GM19043 (cell line): Measurements from ENCODE around the gene FEZF2.

ENCODE experiments used
- ATAC-seq: cut with Tn5 transposase; IDR thresholded peaks from one replicate; pipeline ENCODE4 v1.9.1; 2021; ENCODE audit warnings: low read depth; ENCODE audit not compliant: unreplicated experiment

The FEZF2 gene

GRCh38 chr3:62332835-62333244 lies 40.5 kb downstream of the FEZF2 start:
- no peak for ATAC-seq

GRCh38 chr3:62332017-62332416 lies 41.3 kb downstream of the FEZF2 start:
- ATAC-seq: no peak

GRCh38 chr3:62329971-62330370 lies 43.4 kb downstream of the FEZF2 start:
- ATAC-seq: no peak

GRCh38 chr3:62325896-62326295 lies 47.5 kb downstream of the FEZF2 start:
- ATAC-seq: no peak

- ATAC-seq: no peak
Measured at GRCh38 chr3:62323241-62323640, 50.1 kb downstream of the FEZF2 start.
